ENCODE results near the gene ASXL2.
"Not testable (repeated sequence)": the region's sequence is repeated elsewhere in the genome, so short reads cannot be mapped to it uniquely, and the experiment has no call there.

Gene ASXL2

GRCh38 chr2:25878361-25879132 is at the start of gene ASXL2:
Gene ASXL2, minus strand, starts transcription at chr2:25878487. Its CDS starts 265 bp downstream, at chr2:25878222.
- DNase-seq (ENCODE audit: low read depth) = peak; percentile 98

GRCh38 chr2:25926984-25927756 is 48.9 kb upstream of the ASXL2 start:
- DNase-seq (ENCODE audit: low read depth) = no peak

GRCh38 chr2:25922501-25922900 is 44.2 kb upstream of the ASXL2 start:
- no peak for DNase-seq (ENCODE audit: low read depth)

GRCh38 chr2:25920786-25921415 is 42.6 kb upstream of the ASXL2 start:
- DNase-seq (ENCODE audit: low read depth) = no peak

DNA sequence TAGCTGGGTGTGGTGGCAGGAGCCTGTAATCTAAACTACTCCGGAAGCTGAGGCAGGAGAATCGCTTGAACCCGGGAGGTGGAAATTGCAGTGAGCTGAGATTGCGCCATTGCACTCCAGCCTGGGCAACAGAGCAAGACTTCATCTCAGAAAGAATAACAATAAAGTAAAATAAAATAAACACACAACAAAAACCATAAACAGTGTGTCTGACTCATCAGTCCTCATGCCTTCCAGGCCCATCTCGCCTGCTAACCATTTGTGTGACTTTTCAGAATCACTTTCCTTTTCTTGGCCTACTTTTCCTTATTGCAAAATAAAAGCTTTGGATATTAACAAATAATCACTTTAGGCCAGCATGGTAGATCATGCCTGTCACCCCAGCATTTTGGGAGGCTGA is 42.0 kb upstream of the ASXL2 start:
- no peak for DNase-seq (ENCODE audit: low read depth)

DNA sequence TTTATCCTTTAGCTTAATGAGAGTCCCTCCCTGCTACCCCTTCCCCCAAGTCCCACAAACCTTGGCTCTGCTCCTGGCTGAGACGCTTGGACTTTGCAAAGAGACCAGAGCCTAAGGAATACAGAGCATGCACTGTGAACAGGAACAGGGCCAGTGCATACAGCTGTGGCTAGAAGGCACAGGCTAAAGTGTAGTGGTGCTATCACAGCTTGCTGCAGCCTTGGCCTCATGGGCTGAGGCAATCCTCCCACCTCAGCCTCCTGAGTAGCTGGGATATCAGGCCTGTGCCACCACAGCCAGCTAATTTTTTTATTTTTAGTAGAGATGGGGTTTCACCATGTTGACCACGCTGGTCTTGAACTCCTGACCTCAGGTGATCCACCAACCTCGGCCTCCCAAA is 39.5 kb upstream of the ASXL2 start:
- DNase-seq (ENCODE audit: low read depth) = no peak

DNA sequence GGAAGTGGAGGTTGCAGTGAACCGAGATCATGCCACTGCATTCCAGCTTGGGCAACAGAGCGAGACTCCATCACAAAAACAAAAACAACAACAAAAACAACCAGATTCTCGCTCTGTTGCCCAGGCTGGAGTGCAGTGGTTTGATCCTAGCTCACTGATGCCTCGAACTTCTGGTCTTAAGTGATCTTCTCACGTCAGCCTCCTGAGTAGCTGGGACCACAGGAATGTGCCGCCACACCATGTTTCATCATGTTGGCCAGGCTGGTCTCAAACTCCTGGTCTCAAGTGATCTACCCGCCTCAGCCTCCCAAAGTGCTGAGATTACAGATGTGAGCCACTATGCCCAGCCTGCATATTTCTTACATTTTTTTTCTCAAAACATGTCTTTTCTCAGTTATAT is 39.1 kb upstream of the ASXL2 start:
- DNase-seq (ENCODE audit: low read depth) = not testable (repeated sequence)

DNA sequence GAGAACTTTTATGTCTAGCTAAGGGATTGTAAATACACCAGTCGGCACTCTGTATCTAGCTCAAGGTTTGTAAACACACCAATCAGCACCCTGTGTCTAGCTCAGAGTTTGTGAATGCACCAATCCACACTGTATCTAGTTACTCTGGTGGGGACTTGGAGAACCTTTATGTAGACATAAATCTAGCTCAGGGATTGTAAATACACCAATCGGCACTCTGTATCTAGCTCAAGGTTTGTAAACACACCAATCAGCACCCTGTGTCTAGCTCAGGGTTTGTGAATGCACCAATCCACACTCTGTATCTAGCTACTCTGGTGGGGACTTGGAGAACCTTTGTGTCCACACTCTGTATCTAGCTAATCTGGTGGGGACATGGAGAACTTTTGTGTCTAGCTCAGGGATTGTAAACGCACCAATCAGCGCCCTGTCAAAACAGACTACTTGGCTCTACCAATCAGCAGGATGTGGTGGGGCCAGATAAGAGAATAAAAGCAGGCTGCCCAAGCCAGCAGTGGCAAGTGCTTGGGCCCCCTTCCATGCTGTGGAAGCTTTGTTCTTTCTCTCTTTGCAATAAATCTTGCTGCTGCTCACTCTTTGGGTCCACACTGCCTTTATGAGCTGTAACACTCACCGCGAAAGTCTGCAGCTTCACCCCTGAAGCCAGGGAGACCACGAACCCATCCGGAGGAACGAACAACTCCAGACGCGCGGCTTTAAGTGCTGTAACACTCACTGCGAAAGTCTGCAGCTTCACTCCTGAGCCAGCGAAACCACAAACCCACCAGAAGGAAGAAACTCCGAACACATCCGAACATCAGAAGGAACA is 37.9 kb upstream of the ASXL2 start:
- peak; percentile 15 for DNase-seq (ENCODE audit: low read depth)

DNA sequence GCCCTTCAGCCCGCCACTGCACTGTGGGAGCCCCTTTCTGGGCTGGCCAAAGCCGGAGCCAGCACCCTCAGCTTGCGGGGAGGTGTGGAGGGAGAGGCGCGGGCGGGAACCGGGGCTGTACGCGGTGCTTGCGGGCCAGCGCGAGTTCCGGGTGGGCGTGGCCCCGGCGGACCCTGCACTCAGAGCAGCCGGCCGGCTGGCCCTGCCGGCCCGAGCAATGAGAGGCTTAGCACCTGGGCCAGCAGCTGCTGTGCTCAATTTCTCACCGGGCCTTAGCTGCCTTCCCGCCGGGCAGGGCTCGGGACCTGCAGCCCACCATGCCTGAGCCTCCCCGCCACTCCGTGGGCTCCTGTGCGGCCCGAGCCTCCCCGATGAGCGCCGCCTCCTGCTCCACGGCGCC is 37.1 kb upstream of the ASXL2 start:
- not testable (repeated sequence) for DNase-seq (ENCODE audit: low read depth)

GRCh38 chr2:25913696-25913973 is 35.3 kb upstream of the ASXL2 start:
- DNase-seq (ENCODE audit: low read depth) = not testable (repeated sequence)

GRCh38 chr2:25912851-25913695 is 34.8 kb upstream of the ASXL2 start:
- DNase-seq (ENCODE audit: low read depth) = no peak

DNA sequence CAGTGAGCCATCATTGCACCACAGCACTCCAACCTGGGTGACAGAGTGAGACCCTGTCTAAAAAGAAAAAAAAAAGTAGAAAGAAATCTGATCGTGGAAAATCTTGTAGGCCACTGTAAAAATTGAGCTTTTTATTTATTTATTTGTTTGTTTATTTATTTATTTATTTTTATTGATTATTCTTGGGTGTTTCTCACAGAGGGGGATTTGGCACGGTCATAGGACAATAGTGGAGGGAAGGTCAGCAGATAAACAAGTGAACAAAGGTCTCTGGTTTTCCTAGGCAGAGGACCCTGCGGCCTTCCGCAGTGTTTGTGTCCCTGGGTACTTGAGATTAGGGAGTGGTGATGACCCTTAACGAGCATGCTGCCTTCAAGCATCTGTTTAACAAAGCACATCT is 31.3 kb upstream of the ASXL2 start:
- DNase-seq (ENCODE audit: low read depth) = not testable (repeated sequence)

GRCh38 chr2:25905126-25905525 is 26.8 kb upstream of the ASXL2 start:
- no peak for DNase-seq (ENCODE audit: low read depth)

GRCh38 chr2:25903216-25903776 is 25.0 kb upstream of the ASXL2 start:
- DNase-seq (ENCODE audit: low read depth) = no peak

- DNase-seq (ENCODE audit: low read depth) = no peak
These were observed 21.2 kb upstream of the ASXL2 start for GRCh38 chr2:25899404-25899970.

GRCh38 chr2:25897506-25897905 is 19.2 kb upstream of the ASXL2 start:
- DNase-seq (ENCODE audit: low read depth) = no peak

DNA sequence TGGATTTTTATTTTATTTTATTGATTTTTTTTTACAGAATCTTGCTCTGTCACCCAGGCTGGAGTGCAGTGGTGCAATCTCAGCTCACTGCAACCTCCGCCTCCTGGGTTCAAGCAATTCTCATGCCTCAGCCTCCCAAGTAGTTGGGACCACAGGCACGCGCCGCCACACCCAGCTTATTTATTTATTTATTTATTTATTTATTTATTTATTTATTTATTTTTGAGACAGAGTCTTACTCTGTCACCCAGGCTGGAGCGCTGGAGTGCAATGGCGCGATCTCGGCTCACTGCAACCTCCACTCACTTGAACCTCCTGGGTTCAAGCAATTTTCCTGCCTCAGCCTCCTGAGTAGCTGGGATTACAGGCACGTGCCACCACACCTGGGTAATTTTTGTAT is 18.0 kb upstream of the ASXL2 start:
- not testable (repeated sequence) for DNase-seq (ENCODE audit: low read depth)

GRCh38 chr2:25895610-25896009 is 17.3 kb upstream of the ASXL2 start:
- DNase-seq (ENCODE audit: low read depth) = no peak

DNA sequence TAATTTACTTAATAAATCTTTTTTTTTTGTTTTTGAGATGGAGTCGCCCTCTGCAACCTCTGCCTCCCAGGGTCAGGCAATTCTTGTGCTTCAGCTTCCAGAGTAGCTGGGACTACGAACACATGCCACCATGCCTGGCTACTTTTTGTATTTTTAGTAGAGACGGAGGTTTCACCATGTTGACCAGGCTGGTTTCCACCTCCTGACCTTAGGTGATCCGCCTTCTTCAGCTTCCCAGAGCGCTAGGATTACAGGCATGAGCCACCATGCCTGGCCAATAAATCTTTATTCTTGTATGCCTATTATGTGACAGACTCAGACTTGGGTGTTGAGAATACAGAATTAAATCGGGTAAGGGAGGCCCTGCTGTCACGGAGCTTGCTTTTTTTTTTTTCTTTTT is 16.7 kb upstream of the ASXL2 start:
- DNase-seq (ENCODE audit: low read depth) = no peak

DNA sequence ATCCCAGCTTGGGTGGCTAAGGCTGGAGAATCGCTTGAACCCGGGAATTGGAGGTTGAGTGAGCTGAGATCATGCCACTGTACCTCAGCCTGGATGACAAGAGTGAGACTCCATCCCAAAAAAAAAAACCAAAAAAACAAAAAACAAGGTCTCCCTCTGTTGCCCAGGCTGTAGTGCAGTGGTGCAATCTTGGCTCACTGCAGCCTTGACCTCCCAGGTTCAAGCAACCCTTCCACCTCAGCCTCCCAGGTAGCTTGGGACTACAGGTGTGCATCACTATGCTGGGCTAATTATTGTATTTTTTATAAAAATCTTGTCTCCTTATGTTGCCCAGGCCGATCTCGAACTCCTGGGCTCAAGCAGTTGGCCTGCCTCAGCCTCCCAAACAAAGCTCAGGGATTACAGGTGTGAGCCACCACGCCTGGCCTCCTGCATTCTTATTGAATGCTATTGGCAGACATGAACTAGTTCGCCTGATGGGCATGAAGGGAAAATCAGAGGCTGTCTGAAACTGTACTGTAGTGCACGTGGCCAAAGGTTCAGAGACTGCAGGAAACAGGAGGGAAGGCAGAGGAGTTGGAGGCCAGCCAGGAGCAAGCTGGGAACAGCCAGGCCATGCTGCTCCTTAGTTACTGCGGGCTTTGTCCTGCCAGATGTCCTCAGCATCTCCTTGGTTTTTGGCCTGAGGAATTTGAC is 16.0 kb upstream of the ASXL2 start:
- DNase-seq (ENCODE audit: low read depth) = no peak
